ENCODE measurements around the gene MYADML2.

The MYADML2 gene

GRCh38 chr17:81977211-81977808, 30.3 kb upstream of the MYADML2 start, which contains the start of gene ASPSCR1:
Gene ASPSCR1, plus strand, starts transcription at chr17:81977629. Its CDS starts 18 bp downstream, at chr17:81977647.
- DNase-seq, result peak; percentile 92

DNA sequence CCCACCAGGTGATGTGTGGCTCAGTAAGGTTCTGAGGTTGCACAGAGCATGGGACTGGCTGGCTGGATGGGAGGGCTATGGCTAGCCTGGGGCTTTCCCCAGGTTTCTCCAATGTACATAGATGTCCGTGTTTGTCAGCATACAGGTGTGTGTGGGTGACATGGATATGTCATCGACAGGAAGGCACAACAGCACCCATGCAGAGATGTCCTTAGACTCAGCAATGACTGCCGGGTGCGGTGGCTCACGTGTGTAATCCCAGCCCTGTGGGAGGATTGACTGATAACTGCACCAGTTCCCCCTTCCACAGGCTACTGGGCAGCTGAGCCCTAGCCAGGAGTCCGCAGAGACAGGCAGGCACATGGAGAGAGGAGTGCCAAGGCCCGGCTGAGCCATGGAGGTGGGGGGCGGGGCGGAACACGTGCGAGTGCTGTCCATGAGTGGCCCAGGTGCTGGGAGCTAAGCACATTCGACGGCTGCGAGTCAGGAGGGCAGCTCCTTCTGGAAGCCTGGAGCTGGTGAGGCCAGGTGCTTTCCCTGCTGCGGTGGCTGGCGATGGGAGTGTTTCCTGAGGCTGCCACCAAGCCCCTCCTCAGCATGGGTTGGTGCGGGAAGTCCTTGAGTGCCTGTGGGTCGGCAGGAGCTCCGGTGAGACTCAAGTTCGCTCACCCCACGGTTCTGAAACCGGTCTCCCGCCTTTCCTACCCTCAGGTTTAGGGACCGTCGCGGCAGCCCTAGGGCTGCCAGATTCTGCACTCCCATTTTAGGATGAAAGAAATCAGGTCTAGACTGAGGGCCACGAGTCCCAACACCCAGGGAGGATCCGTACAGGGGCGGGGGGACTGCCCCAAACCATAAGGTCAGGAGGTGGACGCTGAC, 29.5 kb upstream of the MYADML2 start:
- DNase-seq, result peak; percentile 29

DNA sequence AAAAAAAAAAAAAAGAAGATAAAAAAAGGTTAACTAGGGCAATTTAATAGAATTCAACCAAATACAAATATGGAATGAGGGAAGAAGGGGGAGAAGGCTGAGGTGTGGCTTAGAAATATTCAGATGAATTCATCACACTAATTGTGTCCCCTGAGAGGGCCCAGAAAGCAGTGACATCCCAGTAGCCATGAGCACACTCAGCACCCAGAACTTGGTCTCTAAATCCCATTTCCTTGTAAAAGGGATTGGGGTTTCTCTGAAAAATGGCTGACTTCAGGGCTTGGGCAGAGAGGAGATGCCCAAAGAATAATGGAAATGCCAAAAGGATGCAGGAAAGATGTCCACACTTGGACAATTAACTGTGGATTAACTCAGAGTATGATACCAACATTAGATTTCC, 26.4 kb upstream of the MYADML2 start:
- DNase-seq, result no peak

GRCh38 chr17:81968850-81969812, 22.1 kb upstream of the MYADML2 start:
- no peak for DNase-seq

DNA sequence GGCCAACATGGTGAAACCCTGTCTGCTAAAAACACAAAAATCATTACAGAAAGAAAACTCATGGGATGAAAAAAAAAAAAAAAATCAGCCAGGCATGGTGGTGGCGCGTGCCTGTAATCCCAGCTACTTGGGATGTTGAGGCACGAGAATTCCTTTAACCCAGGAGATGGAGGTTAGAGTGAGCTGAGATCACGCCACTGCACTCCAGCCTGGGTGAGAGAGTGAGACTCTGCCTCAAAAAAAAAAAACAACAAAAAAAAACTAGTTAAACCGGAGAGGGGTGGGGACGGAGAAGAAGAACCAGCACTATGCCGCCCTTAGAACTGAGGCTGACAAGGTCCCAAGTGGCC, 21.3 kb upstream of the MYADML2 start:
- DNase-seq, result no peak

DNA sequence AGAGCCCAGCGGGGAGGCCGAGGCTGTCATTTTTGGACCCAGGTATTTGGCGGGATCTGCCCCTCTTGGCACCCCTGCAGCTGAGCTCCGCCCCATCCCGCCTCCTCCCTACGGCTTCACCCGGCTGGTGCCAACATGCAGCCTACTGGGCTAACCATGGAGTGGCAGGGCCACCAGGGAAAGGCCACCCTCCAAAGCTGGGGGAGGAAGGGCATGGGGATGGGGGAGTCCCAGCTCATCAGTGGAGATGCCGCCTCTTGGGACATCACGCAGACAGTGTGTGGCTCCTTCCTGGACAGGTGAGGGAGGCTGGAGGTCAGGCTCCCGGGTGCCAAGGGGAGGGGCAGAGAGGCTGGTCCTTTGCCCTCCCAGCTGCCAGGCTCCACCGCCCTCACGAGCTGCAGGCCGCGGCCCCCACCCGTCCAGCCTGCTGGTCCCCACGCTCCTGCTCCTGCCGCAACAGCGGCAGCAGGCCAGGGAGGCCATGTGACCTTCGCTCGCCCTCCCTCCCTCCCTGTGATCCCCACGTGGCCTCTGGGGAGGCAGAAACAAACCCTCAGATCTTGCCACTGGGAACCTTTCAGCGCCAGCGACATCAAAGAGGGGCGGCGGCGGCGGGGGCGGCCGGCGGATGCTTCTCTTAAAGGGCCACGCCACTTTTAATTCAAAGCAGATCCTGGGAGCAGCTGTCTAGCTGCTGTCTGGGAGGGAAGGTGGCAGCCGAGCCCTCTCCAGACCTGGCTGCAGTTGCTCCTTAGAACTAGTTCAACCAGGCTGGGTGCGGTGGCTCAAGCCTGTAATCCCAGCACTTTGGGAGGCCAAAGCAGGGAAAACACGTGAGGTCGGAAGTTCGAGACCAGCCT, 20.7 kb upstream of the MYADML2 start:
- DNase-seq, result peak; percentile 90

DNA sequence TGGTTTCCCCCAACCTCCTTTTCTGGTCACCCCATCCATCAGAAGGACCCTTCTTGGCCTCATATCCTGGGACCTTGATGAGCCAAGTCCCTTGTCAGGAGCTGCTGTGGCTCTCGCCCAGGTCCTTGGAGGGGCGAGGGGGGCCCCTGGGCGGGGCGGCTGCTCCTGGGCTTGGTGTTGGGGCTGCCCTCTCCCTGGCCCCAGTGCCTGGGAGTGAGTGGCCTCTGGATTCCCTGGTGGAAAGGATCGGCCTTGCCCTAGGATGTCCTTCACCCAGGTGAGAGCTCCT, 20.2 kb upstream of the MYADML2 start:
- DNase-seq, result no peak

DNA sequence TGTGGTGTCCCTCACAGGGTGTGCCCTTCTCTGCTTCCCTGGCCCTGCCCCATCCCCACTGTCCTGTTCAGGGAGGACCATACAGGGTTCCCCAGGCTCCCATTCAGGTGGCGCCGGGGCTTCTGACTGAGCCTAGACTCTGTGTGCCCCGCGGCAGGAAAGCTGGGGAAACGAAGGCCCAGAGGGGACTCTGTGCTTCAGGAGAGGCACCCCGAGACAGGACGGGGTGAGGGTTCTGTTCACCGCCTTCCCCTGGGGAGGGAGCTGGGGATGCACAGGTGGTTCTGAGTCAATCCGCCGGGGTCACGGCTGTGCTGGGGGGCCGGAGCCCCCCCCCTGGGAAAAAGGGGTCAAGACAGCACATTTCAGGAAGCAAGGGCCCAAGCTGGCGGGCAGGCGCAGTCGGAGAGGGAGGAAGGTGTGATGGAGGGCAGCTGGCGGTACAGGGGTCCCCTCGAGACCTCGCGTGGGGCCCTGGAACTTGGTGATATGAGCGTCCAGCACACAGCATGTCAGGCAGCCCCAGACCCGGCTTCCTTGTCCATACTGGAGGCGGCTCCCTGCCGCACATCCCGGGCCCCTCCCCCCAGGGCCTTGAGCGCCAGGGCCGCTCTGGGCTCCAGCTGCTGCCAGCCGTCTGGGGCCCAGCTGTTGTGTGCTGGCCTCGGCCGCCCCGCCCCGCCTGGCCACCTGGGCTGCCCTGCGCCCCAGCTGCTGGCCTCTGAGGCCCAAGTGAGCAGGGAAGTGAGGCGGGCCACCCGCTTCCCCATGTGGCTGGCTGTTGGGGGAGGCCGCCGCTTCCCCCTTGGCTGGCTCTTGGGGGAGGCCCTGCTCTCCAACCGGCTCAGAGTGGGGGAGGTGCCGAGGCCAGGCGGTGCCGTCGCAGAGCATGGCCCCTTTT, 19.6 kb upstream of the MYADML2 start:
- DNase-seq, result no peak

DNA sequence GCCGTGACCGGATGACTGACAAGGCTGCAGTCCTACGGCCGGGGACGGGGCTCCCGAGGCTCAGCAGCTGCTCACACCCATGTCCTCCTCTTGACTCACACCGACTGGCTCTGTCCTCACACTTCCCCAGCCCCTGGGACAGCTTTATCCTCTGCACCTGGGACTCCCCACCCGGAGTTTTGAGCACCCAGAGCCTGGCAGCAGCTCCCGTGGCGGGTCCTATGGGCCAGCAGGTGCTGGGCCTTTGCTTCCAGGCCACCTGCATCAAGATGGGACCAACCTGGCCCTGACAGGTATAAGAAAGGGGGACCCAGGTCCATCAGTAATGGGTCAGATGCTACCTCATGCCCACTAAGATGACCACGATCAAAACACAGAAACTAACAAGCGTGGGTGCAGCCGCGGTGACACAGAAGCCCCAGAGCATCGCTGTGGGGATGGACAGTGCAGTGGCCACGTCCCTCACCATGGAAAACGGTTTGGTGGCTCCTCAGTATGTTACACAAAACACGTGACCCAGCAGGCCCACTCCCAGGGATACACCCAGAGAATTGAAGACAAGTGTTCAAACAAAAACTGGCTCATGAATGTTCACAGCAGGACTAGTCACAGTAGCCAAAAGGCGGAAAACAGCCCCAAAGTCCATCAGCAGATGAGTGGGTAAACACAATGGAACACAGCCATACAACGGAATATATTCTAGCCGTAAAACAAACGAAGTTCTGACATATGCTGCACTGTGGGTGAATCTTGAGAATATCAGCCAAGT, 17.2 kb upstream of the MYADML2 start:
- no peak for DNase-seq

DNA sequence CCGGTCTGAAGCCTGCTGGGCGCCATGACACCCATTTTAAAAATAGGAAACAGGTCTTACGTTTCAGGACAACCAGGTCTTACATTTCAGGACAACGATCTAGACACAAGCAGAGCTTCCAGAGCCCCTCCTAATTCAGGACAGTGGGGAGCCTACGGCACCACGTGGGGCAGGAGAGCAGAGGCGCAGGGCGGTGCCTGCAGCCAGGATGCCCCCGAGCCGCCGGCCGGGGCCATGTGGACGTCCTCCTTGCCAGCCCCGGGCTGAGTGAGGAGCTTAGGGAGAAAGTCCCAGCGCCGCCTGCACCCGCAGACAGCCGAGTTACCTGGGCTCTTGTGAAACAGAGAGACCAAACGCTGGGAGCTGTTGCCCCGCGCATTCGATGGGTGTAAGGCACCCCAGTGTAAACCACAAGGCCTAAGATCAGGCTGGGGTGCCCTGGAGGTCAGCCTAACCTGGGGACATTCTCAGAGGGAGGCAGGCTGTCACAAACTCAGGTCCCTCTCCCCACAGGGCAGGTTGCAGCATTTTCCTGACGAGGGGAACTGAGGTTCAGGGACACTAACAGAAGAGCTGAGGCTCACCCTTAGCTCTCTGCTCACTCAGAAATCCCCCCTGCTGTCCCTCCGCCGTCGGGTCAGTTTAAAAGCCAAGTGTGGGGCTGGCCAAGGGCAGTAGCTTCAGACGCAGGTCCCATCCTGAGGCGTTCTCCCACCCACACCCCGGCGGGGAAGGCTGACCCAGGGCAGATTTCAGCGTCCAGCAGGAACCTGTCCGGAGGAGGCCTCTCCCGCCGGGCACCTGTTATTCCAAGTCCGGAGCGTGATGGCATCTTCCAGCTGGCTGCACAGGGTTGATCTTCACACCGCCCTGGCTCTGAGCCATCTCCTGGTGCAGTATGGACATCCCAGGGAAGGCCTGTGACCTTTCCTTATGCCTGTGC, 15.7 kb upstream of the MYADML2 start:
- no peak for DNase-seq

DNA sequence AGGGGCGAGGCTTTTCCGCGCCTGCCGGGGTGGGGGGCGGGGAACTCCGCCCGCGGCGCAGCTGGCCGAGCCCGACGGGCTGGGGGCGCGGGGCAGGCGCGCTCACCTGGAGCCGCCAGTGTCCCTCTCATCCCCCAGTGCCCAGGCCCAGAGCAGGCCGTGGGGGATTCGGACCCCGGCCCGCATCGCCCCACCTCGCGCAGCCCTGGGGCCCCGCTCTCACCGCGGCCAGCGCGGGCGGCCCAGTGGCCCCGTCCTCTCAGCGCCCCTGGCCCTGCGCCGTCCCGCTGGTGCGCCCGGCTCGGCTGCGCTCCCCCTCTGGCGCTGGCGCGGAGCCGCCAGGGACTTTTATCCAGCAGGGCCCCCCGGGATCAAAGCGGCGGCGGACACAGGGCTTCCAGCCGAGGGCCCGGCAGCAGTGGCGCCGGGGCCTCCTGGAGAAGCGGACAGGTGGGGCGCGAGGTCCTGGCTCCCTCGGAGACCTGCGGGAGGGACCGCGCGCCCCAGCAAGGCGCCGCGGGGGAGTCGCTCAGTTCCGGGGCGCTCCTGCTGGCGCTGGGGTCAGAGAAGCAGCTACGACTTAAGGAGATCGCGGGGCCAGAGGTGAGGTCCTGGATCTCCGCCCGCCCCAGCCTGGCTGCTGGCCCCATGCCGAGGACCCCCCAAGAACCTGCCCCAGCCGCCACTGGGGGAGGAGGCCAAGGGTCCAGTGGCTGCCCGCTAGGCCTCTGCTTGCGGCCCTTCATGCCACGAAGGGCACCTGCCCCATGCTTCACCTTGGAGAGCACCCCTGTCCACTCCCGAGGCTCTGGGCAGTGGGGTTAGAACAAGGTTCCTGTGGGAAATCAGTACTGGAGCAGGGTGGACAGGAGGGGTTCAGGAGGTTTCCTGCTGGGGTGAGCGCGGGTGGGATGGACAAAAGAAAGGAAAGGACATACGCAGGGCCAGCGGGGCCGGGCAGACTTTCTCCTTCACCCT, 14.8 kb upstream of the MYADML2 start:
- no peak for DNase-seq

GRCh38 chr17:81961087-81961511, 14.1 kb upstream of the MYADML2 start, which contains the start of gene NOTUM:
Gene NOTUM, minus strand, starts transcription at chr17:81961187. Its CDS starts 278 bp downstream, at chr17:81960909.
- peak; percentile 22 for DNase-seq

GRCh38 chr17:81960130-81960958, 13.3 kb upstream of the MYADML2 start:
- no peak for DNase-seq

DNA sequence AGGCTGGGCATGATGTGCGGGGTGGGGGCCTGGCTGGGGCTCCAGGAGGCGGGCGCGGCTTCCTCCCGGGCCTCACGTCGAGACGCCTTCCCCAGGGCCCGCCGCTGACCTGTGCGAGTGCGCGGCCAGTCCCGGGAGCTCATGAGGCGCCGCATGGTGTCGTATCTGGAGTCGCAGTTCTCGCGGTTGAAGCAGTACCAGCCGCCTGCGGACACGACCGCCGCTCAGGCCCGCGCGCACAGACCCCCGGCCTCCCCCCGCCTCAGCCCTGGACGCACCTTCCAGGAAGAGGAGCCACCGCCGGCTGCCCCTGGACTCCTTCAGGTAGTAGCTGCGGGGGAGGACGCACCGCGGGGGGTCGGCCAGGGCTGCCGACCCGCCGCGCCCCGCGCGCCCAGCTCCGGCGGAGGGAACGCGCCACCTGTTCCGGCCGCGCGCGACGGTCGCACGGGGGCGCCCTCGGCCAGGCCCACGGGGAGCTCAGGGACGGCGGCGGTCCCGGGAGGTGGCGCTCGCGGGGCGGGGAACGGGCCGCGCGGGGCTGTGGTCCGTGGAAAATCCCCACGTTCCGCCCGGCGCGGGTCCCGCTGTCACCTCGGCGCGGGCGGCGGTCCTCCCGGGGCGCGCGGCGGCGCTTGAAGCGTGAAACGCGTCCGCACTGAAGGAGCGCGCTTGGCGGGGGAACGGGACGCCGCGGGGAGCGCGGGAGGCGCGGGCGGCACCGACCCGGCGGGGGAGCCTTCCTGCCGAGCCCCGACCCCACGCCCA, 12.5 kb upstream of the MYADML2 start:
- DNase-seq, result peak; percentile 89

DNA sequence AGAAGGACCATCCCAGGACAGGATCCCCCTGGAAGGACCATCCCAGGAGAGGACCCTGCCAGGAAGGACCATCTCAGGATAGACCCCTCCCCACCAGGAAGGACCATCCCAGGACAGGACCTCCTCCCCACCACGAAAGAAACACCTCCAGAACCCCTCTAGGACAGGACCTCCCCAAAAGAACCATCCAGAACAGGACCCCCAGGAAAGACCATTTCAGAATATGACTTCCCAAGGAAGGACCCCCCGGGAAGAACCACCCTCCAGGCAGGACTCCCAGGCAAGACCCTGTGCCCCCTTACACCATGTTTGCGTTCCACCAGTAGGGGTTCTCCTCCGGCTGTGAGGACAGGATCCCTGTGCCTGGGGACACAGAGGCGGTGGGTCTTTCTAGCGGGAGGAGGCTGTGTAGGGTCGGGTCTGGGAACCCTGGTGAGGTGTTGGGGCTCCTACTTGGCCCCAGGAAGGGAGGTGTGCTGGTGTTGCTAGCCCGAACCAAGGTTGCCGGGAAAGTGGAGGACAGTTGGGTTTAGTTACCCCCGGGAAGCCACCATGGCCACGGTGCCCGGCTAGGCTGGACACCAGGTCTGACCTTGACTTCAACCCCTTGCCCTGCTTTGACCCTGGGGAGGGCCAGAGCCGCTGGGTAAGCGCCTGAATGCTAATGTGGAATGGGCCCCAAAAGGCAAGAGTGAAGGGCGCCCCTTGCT, 11.8 kb upstream of the MYADML2 start:
- no peak for DNase-seq

Data from CD4-positive, alpha-beta T cell treated with Interleukin-12 subunit alpha and Interleukin-12 subunit beta, for 1 hour (primary cell).